Measurements from ENCODE around the gene DRGX.

DRGX gene

DNA sequence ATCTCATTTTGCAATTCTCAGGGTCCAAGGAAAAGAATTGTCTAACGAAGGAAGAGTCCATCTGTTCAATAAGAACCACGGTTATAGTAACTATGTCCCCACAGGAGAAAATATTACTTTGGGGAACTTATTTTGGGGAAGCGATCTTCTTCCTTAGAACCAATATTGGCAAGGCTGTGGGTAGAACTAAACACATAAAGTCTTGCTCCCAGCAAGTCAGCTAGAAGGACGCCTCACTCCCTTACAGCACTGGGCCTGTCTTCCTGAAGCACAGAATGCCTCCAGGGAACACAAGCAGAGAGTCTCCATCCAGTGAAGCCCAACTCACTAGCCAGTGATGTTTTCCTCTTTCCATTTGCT is 66.8 kb downstream of the DRGX start:
- TF ChIP-seq CTCF (IDR thresholded peaks at IDR 0.05): no peak
- TF ChIP-seq ZFX (IDR thresholded peaks at IDR 0.05; ENCODE audit: borderline replicate concordance): no peak
- no peak overlapping the region for H3K27ac ChIP-seq

DNA sequence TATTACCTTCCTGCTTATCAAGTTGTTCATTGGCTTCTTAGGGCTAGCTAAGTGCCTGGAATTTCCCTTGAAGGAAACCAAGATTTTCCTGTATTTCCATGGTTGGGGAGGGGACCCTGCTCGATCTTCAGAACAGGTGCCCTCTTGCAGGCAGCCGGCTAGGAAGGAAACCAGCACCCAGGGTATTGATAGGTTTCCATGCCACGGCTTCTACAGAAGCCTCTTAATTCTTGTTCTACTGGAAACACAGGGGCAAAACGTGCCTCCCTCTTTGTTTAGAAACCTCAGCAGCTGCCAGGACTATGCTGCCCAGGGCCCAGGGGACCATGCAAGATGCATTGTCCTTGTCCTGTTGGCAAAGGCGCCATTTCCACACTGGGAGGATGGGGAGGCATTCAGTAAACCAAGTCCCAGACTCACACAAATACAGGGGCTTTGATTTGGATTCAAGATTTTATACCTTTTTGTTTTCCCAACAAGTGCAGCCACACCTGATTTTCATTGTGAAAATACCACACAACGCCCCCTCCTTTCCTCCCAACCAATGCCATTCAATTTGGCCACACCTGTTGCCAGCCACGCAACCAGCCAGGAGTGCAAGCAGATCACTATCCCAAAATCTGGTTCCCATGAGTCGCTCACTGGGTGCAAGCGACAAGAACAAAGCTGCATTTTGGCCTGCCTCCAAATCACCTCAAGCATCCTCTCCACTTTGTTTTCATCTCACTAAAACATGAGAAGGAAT is 67.3 kb downstream of the DRGX start:
- TF ChIP-seq ZFX (IDR thresholded peaks at IDR 0.05; ENCODE audit: borderline replicate concordance) (no peak), CTCF (IDR thresholded peaks at IDR 0.05) (no peak)

GRCh38 chr10:49327036-49327813 is 68.7 kb downstream of the DRGX start:
- TF ChIP-seq ZFX (IDR thresholded peaks at IDR 0.05; ENCODE audit: borderline replicate concordance): no peak
- no peak for TF ChIP-seq CTCF (IDR thresholded peaks at IDR 0.05)
- H3K27ac ChIP-seq: no peak overlapping the region

More for the DNA sequence above, 67.3 kb downstream of the DRGX start:
- H3K27ac ChIP-seq: no peak overlapping the region

DNA sequence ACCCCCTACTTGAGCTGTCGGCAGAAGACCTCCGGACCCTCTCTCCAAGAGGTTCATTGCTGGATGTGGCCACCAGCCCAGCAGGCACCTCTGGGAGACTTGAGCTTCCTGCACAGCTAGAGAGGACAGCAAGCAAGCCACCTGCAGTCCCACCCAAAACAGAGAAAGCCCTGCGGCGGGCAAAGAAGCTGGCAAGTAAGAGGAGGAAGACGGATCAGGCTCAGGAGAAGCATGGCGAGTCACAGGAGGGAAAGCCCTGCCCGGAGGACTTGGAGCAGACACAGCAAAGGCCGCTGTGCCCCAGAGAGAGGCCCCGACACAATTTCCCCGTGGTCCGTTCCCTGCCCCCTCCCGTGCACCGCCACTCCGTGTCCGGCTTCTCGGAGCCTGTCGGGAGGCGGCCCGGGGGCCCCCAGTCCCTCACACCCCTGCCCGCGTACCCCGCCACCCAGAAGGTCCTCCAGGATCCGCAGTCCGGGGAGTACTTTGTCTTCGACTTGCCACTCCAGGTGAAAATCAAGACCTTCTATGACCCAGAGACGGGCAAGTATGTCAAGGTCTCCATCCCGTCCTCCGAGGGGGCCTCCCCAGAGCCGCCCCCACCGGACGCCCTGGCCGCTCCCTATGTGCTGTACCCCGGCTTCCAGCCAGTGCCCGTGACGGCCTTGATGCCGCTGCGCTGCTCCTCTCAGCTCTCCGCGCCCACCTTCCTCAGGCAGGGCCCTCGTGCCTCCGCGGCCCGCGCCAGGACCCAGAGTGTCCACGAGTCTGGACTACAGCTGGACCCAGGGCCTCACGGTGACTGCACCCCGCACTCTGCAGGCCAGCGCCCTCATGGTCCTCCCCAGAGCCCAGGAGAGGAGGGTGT is 69.7 kb downstream of the DRGX start:
- no peak for TF ChIP-seq ZFX (IDR thresholded peaks at IDR 0.05; ENCODE audit: borderline replicate concordance)
- no peak for TF ChIP-seq CTCF (IDR thresholded peaks at IDR 0.05)
- H3K27ac ChIP-seq: no peak overlapping the region

- TF ChIP-seq ZFX (IDR thresholded peaks at IDR 0.05; ENCODE audit: borderline replicate concordance): no peak
- no peak for TF ChIP-seq CTCF (IDR thresholded peaks at IDR 0.05)
Measured at GRCh38 chr10:49325131-49325915, 70.6 kb downstream of the DRGX start.

GRCh38 chr10:49324711-49325110 is 71.2 kb downstream of the DRGX start:
- no peak overlapping the region for H3K27ac ChIP-seq
- TF ChIP-seq ZFX (IDR thresholded peaks at IDR 0.05; ENCODE audit: borderline replicate concordance) (no peak), CTCF (IDR thresholded peaks at IDR 0.05) (no peak)

More at GRCh38 chr10:49325131-49325915, 70.6 kb downstream of the DRGX start:
- no peak overlapping the region for H3K27ac ChIP-seq
